GM19193 (cell line): Measurements from ENCODE around the gene ARMC9.
A peak's percentile ranks its signal among the peaks of the same experiment; 100 is the strongest.

ENCODE experiments used
- POLR2A ChIP-seq: IDR thresholded peaks from 4 replicates; pipeline ENCODE4 v1.6.1; 2011; ENCODE audit not compliant: insufficient read depth, insufficient read length; ENCODE audit errors: extremely low read depth

ARMC9 gene

GRCh38 chr2:231387904-231388724 is 189.7 kb downstream of the ARMC9 start:
- peak; percentile 15 for TF ChIP-seq POLR2A

DNA sequence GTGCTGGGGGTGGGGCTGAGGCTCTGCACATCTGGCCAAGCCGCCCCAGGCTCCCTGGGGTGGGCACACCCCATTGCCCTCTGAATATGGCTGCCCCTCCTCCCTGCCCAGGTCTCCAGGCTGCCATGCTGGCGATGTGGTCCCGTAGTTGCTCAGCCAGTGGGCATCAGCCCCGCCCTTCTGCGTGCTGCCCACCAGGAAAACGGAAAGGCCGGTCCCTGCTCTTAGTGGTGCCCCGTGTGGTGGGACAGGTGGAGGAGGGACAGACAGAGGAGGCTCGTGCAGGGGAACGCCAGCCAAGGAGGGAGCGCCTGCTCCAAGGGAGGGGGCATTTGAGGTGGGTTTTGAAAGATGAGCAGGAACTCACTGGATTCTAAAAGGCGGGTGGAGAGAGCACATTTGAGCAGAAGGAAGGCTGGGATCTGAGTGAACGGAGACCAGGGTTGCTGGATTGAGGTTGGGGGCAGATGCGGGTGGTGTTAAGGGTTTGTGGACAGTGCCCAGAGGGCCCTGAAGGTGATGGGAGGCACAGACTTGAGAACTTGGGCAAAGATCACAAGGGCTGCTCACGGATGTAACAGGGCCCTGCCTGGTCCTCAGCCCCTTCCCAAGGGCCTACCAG is 190.4 kb downstream of the ARMC9 start:
- no peak for TF ChIP-seq POLR2A

- no peak for TF ChIP-seq POLR2A
Measured at GRCh38 chr2:231390667-231391066, 192.2 kb downstream of the ARMC9 start.

DNA sequence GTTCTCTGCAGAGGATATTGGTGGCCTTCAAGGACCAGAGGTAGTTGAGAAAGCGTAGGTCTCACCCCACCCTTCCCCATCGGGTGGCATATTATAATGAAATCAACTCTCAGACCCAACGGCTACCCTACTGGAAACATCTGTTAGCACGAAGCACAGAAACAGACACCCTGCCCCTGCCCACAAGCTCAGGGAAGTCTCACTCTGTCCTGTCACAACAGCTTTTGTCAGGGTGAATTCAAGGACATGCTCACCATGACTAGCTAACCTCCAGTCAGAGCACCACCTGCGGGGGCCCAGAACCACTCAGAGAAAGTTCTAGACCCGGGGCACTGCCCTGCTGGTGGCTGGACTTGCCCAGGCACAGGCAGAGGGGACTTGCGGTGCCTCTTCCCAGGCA is 193.6 kb downstream of the ARMC9 start:
- peak; percentile 46 for TF ChIP-seq POLR2A

DNA sequence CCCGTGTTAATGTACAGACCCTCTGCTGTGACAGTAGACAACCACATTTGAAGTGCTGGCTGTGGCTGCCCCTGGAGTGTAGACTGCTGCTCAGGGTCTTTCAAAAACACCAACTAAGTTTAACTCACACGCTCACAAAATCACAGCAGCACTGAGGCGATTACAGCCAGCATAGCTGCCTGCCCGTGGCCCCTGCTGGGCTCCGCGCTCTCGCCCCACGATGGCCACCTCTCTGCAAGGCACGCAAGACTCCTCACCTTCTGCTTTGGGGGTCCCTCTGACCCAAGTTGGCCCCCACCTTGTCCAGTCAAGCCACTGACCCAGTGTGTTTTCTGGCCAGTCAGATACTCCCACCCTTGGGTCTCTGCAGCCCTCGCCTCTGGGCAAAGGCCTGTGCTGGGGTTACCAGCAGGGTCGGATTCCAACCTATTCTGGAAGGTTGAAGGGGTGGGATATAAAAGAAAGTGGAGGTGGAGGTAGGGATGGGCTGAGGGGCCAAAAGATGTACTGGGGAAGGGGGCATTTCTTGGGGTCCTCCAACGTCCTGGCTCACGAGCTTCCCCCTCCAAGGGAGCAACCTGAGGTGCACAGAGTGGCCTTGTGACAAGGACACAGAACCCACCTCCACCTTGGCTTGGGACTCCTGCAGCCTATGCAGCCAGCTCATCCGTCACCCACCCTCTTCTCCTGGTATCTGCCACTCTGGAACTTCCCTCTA is 194.2 kb downstream of the ARMC9 start:
- TF ChIP-seq POLR2A, result no peak

GRCh38 chr2:231393149-231394131 is 195.0 kb downstream of the ARMC9 start:
- TF ChIP-seq POLR2A, result peak; percentile 57

GRCh38 chr2:231394211-231395141 is 196.0 kb downstream of the ARMC9 start:
- peak; percentile 80 for TF ChIP-seq POLR2A

GRCh38 chr2:231395188-231396057 is 197.0 kb downstream of the ARMC9 start, which contains the start of gene B3GNT7:
Gene B3GNT7, plus strand, starts transcription at chr2:231395710. Its CDS starts 94 bp downstream, at chr2:231395804.
- TF ChIP-seq POLR2A, result peak; percentile 15

DNA sequence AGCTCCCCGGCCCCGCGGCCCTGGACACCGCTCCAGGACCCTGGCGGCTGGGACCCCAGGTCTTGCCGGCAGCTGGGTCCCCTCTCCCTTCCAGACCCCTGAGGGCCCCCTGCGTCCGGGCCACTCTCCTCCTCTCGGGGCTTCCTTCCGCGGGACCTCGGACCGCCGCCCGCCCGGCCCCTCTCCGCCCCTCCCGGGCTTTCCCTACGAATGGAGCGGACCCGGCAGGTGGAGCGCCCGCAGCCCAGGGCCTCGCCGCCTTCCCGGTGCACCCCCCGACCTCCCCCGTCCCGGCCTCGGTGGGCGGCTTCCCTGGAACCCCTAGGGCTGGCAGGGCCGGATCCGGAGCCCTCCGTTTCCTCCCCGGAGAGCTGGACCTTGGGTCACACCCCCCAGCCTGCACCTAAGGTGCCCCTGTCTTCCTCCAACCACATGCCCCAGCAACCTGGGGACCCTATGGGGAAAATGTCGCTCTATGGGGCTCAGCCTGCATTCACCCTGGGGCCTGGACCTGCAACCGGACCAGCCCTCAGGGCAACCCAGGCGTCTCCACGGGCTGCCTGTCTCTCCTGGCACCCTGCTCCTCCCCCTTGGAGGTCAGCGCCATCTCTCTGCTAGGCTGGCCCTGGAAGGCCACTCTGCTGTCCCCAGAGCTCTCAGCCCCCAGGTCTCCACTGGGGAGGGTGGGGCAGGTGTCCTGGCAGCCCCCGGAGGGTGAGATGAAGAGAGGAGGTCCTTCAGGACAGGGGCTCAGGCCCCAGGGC is 197.8 kb downstream of the ARMC9 start:
- no peak for TF ChIP-seq POLR2A

DNA sequence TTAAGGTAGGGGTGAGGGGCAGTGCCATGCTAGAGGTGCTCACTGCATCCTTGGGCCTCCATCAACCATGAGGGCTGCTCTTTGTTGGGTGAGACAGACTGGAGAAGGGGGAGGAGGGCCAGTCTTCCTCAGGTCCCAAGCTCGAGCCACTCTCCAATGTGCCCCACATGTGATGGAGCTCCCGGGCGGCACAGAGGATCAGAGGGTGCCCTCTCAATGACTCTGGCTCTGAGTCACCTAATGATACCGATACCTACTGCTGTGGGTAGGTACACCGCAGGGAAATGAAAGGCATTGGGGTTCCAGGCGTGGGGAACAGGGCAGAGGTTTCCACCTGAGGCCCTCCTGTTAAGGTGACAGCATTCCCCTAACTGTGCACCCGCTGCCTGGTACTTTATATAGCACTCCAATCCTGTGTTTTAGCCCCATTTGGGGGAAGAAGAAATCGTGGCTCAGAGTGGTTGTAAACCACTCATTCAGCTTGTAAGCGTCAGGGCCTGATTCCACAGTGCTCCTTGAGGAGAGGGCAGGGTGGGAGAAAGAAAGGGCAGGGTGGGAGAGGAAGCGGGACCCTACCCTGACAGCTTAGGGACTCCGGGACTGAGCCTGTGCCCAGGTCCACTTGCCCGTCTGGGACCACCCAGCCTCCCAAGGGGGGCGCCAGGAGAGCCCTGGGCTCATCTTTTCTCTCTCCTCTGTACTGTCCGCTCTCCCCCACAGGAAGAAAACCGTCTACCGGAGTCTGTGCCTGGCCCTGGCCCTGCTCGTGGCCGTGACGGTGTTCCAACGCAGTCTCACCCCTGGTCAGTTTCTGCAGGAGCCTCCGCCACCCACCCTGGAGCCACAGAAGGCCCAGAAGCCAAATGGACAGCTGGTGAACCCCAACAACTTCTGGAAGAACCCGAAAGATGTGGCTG is 198.8 kb downstream of the ARMC9 start:
- no peak for TF ChIP-seq POLR2A

DNA sequence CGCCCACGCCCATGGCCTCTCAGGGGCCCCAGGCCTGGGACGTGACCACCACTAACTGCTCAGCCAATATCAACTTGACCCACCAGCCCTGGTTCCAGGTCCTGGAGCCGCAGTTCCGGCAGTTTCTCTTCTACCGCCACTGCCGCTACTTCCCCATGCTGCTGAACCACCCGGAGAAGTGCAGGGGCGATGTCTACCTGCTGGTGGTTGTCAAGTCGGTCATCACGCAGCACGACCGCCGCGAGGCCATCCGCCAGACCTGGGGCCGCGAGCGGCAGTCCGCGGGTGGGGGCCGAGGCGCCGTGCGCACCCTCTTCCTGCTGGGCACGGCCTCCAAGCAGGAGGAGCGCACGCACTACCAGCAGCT is 199.5 kb downstream of the ARMC9 start:
- no peak for TF ChIP-seq POLR2A
